ENCODE data around the gene ARL14EP. TPM values are rescaled to one million over a fixed set of nuclear protein-coding genes. Genes with fewer than 3 reads are reported as not detected.

The ARL14EP gene
- total RNA-seq, 1 donor from 2014 or later, result 18.0 TPM

GRCh38 chr11:30349885-30350284, 27.0 kb downstream of the ARL14EP start:
- no peak overlapping the region for H3K4me3 Mint-ChIP-seq (ENCODE audit: unreplicated experiment)
- no peak for TF ChIP-seq CTCF (IDR thresholded peaks at IDR 0.05)
- DNase-seq (ENCODE audit: low spot score), result no peak
- H3K27ac Mint-ChIP-seq (ENCODE audit: unreplicated experiment), result no peak overlapping the region
- H3K27me3 Mint-ChIP-seq (ENCODE audit: low read depth), result peaks cover 28% of the 10 kb centered on the region
- no peaks in the 10 kb centered on the region for H3K36me3 Mint-ChIP-seq (ENCODE audit: low read depth)
- H3K4me1 Mint-ChIP-seq (ENCODE audit: low read depth), result no peaks in the 10 kb centered on the region
- H3K9me3 Mint-ChIP-seq (ENCODE audit: low read depth), result no peaks in the 10 kb centered on the region

- no peaks in the 10 kb centered on the region for H3K36me3 Mint-ChIP-seq (ENCODE audit: low read depth)
- H3K9me3 Mint-ChIP-seq (ENCODE audit: low read depth), result peaks cover 3% of the 10 kb centered on the region
- DNase-seq (ENCODE audit: low spot score), result no peak
- no peak overlapping the region for H3K27ac Mint-ChIP-seq (ENCODE audit: unreplicated experiment)
- H3K4me3 Mint-ChIP-seq (ENCODE audit: unreplicated experiment), result no peak overlapping the region
- no peak for TF ChIP-seq CTCF (IDR thresholded peaks at IDR 0.05)
- peaks cover 28% of the 10 kb centered on the region for H3K27me3 Mint-ChIP-seq (ENCODE audit: low read depth)
- H3K4me1 Mint-ChIP-seq (ENCODE audit: low read depth), result no peaks in the 10 kb centered on the region
Measured at GRCh38 chr11:30350384-30350783, 27.5 kb downstream of the ARL14EP start.

GRCh38 chr11:30351061-30351460, 28.2 kb downstream of the ARL14EP start:
- no peak for DNase-seq (ENCODE audit: low spot score)
- peaks cover 3% of the 10 kb centered on the region for H3K9me3 Mint-ChIP-seq (ENCODE audit: low read depth)
- H3K36me3 Mint-ChIP-seq (ENCODE audit: low read depth), result no peaks in the 10 kb centered on the region
- TF ChIP-seq CTCF (IDR thresholded peaks at IDR 0.05), result no peak
- H3K4me1 Mint-ChIP-seq (ENCODE audit: low read depth), result no peaks in the 10 kb centered on the region
- peaks cover 28% of the 10 kb centered on the region for H3K27me3 Mint-ChIP-seq (ENCODE audit: low read depth)
- no peak overlapping the region for H3K4me3 Mint-ChIP-seq (ENCODE audit: unreplicated experiment)
- H3K27ac Mint-ChIP-seq (ENCODE audit: unreplicated experiment), result no peak overlapping the region

- H3K36me3 Mint-ChIP-seq (ENCODE audit: low read depth), result no peaks in the 10 kb centered on the region
- H3K4me3 Mint-ChIP-seq (ENCODE audit: unreplicated experiment), result no peak overlapping the region
- H3K27me3 Mint-ChIP-seq (ENCODE audit: low read depth), result peaks cover 39% of the 10 kb centered on the region
- H3K4me1 Mint-ChIP-seq (ENCODE audit: low read depth), result no peaks in the 10 kb centered on the region
- TF ChIP-seq CTCF (IDR thresholded peaks at IDR 0.05), result no peak
- peaks cover 3% of the 10 kb centered on the region for H3K9me3 Mint-ChIP-seq (ENCODE audit: low read depth)
- no peak for DNase-seq (ENCODE audit: low spot score)
- no peak overlapping the region for H3K27ac Mint-ChIP-seq (ENCODE audit: unreplicated experiment)
Measured at GRCh38 chr11:30356391-30356790, 33.5 kb downstream of the ARL14EP start.

GRCh38 chr11:30357872-30358271, 35.0 kb downstream of the ARL14EP start:
- Mint-ChIP-seq H3K27me3 (ENCODE audit: low read depth) (peaks cover 31% of the 10 kb centered on the region), H3K27ac (ENCODE audit: unreplicated experiment) (no peak overlapping the region), H3K36me3 (ENCODE audit: low read depth) (no peaks in the 10 kb centered on the region), H3K4me3 (ENCODE audit: unreplicated experiment) (no peak overlapping the region), H3K9me3 (ENCODE audit: low read depth) (peaks cover 3% of the 10 kb centered on the region), H3K4me1 (ENCODE audit: low read depth) (no peaks in the 10 kb centered on the region)
- no peak for DNase-seq (ENCODE audit: low spot score)
- no peak for TF ChIP-seq CTCF (IDR thresholded peaks at IDR 0.05)
